GM12878 (cell line): ENCODE results near the gene CEBPE. TPM values are rescaled to one million over a fixed set of nuclear protein-coding genes. Genes with fewer than 3 reads are reported as not detected.

Experiments
- ATAC-seq: fragments of 200-7000 bp; cut with Tn5 transposase; 3 replicates; pipeline ENCODE4 v1.9.1; 2020; ENCODE audit warnings: mild to moderate bottlenecking, moderate library complexity
- BruUV-seq: library from RNA; stranded (reverse); fragments of 400-500 nt; replicated peaks from 2 replicates; lab custom pipeline; 2021; lab: Mats Ljungman, UMichigan
- CTCF ChIA-PET: fragments of 300-600 bp; sonication (Branson Sonifier 250); formaldehyde crosslinking; extraction: SDS; loops from one replicate; lab custom pipeline; 2021; ENCODE audit warnings: inconsistent platforms; lab: Yijun Ruan, JAX
- POLR2A ChIA-PET: fragments of 350-600 bp; formaldehyde crosslinking; extraction: SDS; loops from one replicate; lab custom pipeline; 2021; ENCODE audit warnings: inconsistent platforms; lab: Charles Lee
- RAD21 ChIA-PET: fragments of 300-600 bp; sonication (Branson Sonifier 250); formaldehyde crosslinking; loops from one replicate; lab custom pipeline; 2023; ENCODE audit warnings: antibody characterized with exemption; ENCODE audit not compliant: unreplicated experiment; lab: Charles Lee
- SMC1A ChIA-PET: fragments of 300-600 bp; sonication (Branson Sonifier 250); formaldehyde crosslinking; loops from one replicate; lab custom pipeline; 2023; ENCODE audit not compliant: unreplicated experiment, uncharacterized antibody; lab: Charles Lee
- DNase-seq: peaks from one replicate; pipeline ENCODE4 v3.0.0-alpha.2; 2011; ENCODE audit warnings: low read depth, low spot score
- FAIRE-seq: peaks from 3 replicates; lab custom pipeline; 2011; peaks lifted over from hg19 to GRCh38; lab: Jason Lieb, UNC
- H2AFZ ChIP-seq: 2 replicates; pipeline ENCODE4 v1.6.0; 2011; ENCODE audit warnings: low read depth, low read length, control low read depth; ENCODE audit not compliant: control insufficient read depth
- H3K27ac ChIP-seq: 2 replicates; pipeline ENCODE4 v1.5.1; 2011; ENCODE audit warnings: control low read depth; ENCODE audit not compliant: control insufficient read depth, insufficient read depth
- H3K27me3 ChIP-seq, 2 experiments: replicated peaks in 1 of 2; 2 replicates each; pipeline versions ENCODE4 v1.6.0 to v1.6.1; 2011; ENCODE audit warnings: low read length in 1 of 2; ENCODE audit not compliant: control insufficient read depth in 2 of 2, insufficient read depth in 2 of 2
- H3K36me3 ChIP-seq, 2 experiments: 2 replicates each; pipeline ENCODE4 v1.5.1; 2011; ENCODE audit warnings: low read length in 1 of 2; ENCODE audit not compliant: control insufficient read depth in 2 of 2, insufficient read depth in 2 of 2
- H3K4me1 ChIP-seq: 2 replicates; pipeline ENCODE4 v1.6.1; 2011; ENCODE audit warnings: mild to moderate bottlenecking, low read length, moderate library complexity, mixed read lengths; ENCODE audit not compliant: control insufficient read depth, insufficient read depth
- H3K4me2 ChIP-seq: 2 replicates; pipeline ENCODE4 v1.6.0; 2011; ENCODE audit warnings: control low read depth; ENCODE audit not compliant: control insufficient read depth, insufficient read depth
- H3K4me3 ChIP-seq: fragments of 200-600 bp; sonication (generic); 2 replicates; pipeline ENCODE4 v1.5.1; 2016
- H3K79me2 ChIP-seq: 2 replicates; pipeline ENCODE4 v1.6.0; 2011; ENCODE audit warnings: low read length; ENCODE audit not compliant: control insufficient read depth, insufficient read depth
- H3K9ac ChIP-seq: 2 replicates; pipeline ENCODE4 v1.8.0; 2011; ENCODE audit warnings: low read length, control low read depth, mixed read lengths; ENCODE audit not compliant: control insufficient read depth, insufficient read depth
- H3K9me3 ChIP-seq: replicated peaks from 3 replicates; pipeline ENCODE4 v1.5.1; 2011; ENCODE audit warnings: mild to moderate bottlenecking, low read length; ENCODE audit not compliant: control insufficient read depth, insufficient read depth
- H4K20me1 ChIP-seq: 2 replicates; pipeline ENCODE4 v1.6.0; 2011; ENCODE audit not compliant: control insufficient read depth, insufficient read depth
- BHLHE40 ChIP-seq, 2 experiments: fragments of 450-650 bp in 1 of 2; IDR thresholded peaks; 2 replicates each; pipeline ENCODE4 v1.6.1; 2011 to 2017; ENCODE audit warnings: low read depth in 2 of 2, borderline replicate concordance in 1 of 2, improper control_type of control experiment in 1 of 2, low read length in 1 of 2, mild to moderate bottlenecking in 1 of 2
- GATAD2B ChIP-seq: fragments of 450-650 bp; conservative IDR thresholded peaks from 2 replicates; pipeline ENCODE4 v1.6.1; 2017; ENCODE audit warnings: low read depth, mild to moderate bottlenecking, moderate library complexity
- HSF1 ChIP-seq: fragments of 150-350 bp; IDR thresholded peaks from 2 replicates; pipeline ENCODE4 v1.6.1; 2014; ENCODE audit warnings: mild to moderate bottlenecking, low read depth, low read length
- IKZF1 ChIP-seq: fragments of 450-650 bp; conservative IDR thresholded peaks from 2 replicates; pipeline ENCODE4 v1.6.1; 2017; ENCODE audit warnings: antibody characterized with exemption, mild to moderate bottlenecking
- KAT2A ChIP-seq: conservative IDR thresholded peaks from 2 replicates; pipeline ENCODE4 v1.6.1; 2011; ENCODE audit warnings: low read depth, low read length; ENCODE audit not compliant: control insufficient read depth
- NFYB ChIP-seq: IDR thresholded peaks from 2 replicates; pipeline ENCODE4 v1.6.1; 2011; ENCODE audit warnings: low read depth, mild to moderate bottlenecking, low read length, improper control_type of control experiment, moderate library complexity; ENCODE audit not compliant: insufficient read depth
- SMAD5 ChIP-seq: IDR thresholded peaks from 2 replicates; pipeline ENCODE4 v1.6.1; 2016; ENCODE audit warnings: antibody characterized with exemption, low read depth
- WGBS: methylation state at CpG from one replicate; pipeline ENCODE4 v1.1.6; 2016; ENCODE audit warnings: low lambda C conversion rate; ENCODE audit not compliant: insufficient replicate concordance, insufficient coverage; ENCODE audit errors: missing lambda C conversion rate; 5-methylcytosine and 5-hydroxymethylcytosine counted together
- in situ Hi-C: fragments of 300-500 bp; cut with MboI; formaldehyde crosslinking; loops from 9 replicates; pipeline ENCODE4 v1.14.3; 2018; ENCODE audit warnings: mixed read lengths
- intact Hi-C: fragments of 100-400 bp; cut with micrococcal nuclease; formaldehyde crosslinking; loops from one replicate; pipeline ENCODE4 v1.14.2; 2022; ENCODE audit not compliant: unreplicated experiment
- polyA plus RNA-seq, 11 experiments: library from polyadenylated mRNA; depleted of rRNA in 4 of 11; unstranded in 6 of 11; stranded (reverse) in 5 of 11; fragments of >200 nt; fragmentation: Nextera tagmentation in 4 of 11; fragmentation: Illumina TruSeq in 1 of 11; extraction: Ambion mirVana in 4 of 11; extraction: Trizol in 1 of 11; gene quantifications; 1 replicate in 1 of 11; 2 replicates in 10 of 11; pipeline versions ENCODE4 v1.2.1 to v1.2.3, GENCODE V29; 2011 to 2016; ENCODE audit warnings: inconsistent platforms in 2 of 11, missing spikeins in 2 of 11, low read depth in 1 of 11
- small RNA-seq: library from RNA; depleted of rRNA; stranded (forward); fragments of <200 nt; gene quantifications from one replicate; pipeline ENCODE3, GENCODE V24; 2014
- total RNA-seq, 4 experiments: library from RNA; depleted of rRNA in 3 of 4; stranded (reverse); fragments of >200 nt in 3 of 4; fragmentation: Illumina TruSeq in 1 of 4; extraction: Trizol in 1 of 4; gene quantifications; 2 replicates each; pipeline versions ENCODE4 v1.2.1 to v1.2.3, GENCODE V29; 2013 to 2021

The CEBPE gene
- total and polyA plus RNA-seq, 10 of the 15 experiments (the other 5 are each of a cell fraction or from before 2014, with no cell fraction given) = 0.09 to 0.45 (median 0.24) TPM; not detected in 7

GRCh38 chr14:23068789-23069412 is 50.2 kb downstream of the CEBPE start (continued):
- TF ChIP-seq GATAD2B = 0 out of 2 replicates have a peak, but pooled peaks have one; percentile 35
- no peak for TF ChIP-seq HSF1
- peak; percentile 65 for TF ChIP-seq IKZF1
- TF ChIP-seq SMAD5 = 0 out of 2 replicates have a peak, but pooled peaks have one; percentile 34
- TF ChIP-seq, all 136 proteins: peak for 22

- no peak overlapping the region for H3K9ac ChIP-seq
- no peak for TF ChIP-seq BHLHE40 (IDR thresholded peaks at IDR 0.05; ENCODE audit: borderline replicate concordance in 1 of 2, low read depth in 2 of 2, low read length in 1 of 2)
- peak; percentile 59; the same call in 1 of the 2 replicates for TF ChIP-seq NFYB
- TF ChIP-seq KAT2A = no peak
Measured at GRCh38 chr14:23067847-23068788, 50.9 kb downstream of the CEBPE start.

More at GRCh38 chr14:23067847-23068788, 50.9 kb downstream of the CEBPE start:
- ATAC-seq = peak; percentile 9; the same call in 1 of the 3 replicates
- H3K4me2 ChIP-seq = peak overlapping the region; percentile 56; the same call in 1 of the 2 replicates
- no peak for DNase-seq
- H4K20me1 ChIP-seq = peaks cover 9% of the 10 kb centered on the region; the same call in 1 of the 2 replicates
- TSS peak; percentile 15 for BruUV-seq
- POLR2A ChIA-PET = interaction anchor here (0.5 to 1.8 kb wide), 6 partner anchors 8 to 179 kb away, joined by 4 to 9 read pairs (median 6); partner anchors contain the start of genes ACIN1, C14orf119 and PRMT5
- no peaks in the 10 kb centered on the region for H3K9me3 ChIP-seq
- in situ Hi-C loops = no loop called here
- FAIRE-seq = no peak
- H3K79me2 ChIP-seq = peaks cover 36% of the 10 kb centered on the region
- H3K36me3 ChIP-seq = peaks cover 24 to 33% of the 10 kb centered on the region in 2 experiments
- SMC1A ChIA-PET = interaction anchor here (0.5 to 2.2 kb wide), 30 partner anchors 8 to 138 kb away, joined by 3 to 23 read pairs (median 5); partner anchors contain the start of genes ACIN1, C14orf119, CDH24 and CEBPE
- no peaks in the 10 kb centered on the region for H3K27me3 ChIP-seq
- H3K4me3 ChIP-seq = no peak overlapping the region
- CTCF ChIA-PET = interaction anchor here (0.6 to 4.2 kb wide), 65 partner anchors 9 to 761 kb away, joined by 3 to 80 read pairs (median 7); partner anchors contain the start of genes ACIN1, AJUBA, C14orf119 and CDH24
- no peak overlapping the region for H2AFZ ChIP-seq
- H3K27ac ChIP-seq = no peak overlapping the region
- 83% methylated on average over 14 of the region's 14 CpGs for WGBS
- intact Hi-C loops = loop anchor here (2.0 kb wide), 1 partner anchor 119 kb away; no protein-coding TSS in a partner anchor
- H3K4me1 ChIP-seq = peaks cover 11% of the 10 kb centered on the region; the same call in 1 of the 2 replicates
- RAD21 ChIA-PET = interaction anchor here (0.5 to 1.9 kb wide), 25 partner anchors 9 to 1514 kb away, joined by 3 to 27 read pairs (median 4); partner anchors contain the start of genes ACIN1, C14orf119 and HAUS4

Small RNAs within 50 kb of the gene (small RNA-seq; reads per million reads assigned to genes)
- not detected for gene RNU6-1138P

Other genes starting within 250 kb of the CEBPE start
Only the 7 nearest of the 21 such genes appear.
- 120 and 142 TPM in 2 replicates for gene PSMB5, start 84.4 kb downstream of the CEBPE start, total RNA-seq (2014; rRNA removed)
- gene PSMB5, start 84.4 kb downstream of the CEBPE start, total RNA-seq (2014; rRNA removed; fragmentation: Illumina TruSeq; extraction: Trizol) = 90.6 and 98.9 TPM in 2 replicates
- gene PSMB5, start 84.4 kb downstream of the CEBPE start, total RNA-seq (2021) = 94.5 and 97.1 TPM in 2 replicates
- gene PSMB5, start 84.4 kb downstream of the CEBPE start, polyA plus RNA-seq (2011; rRNA removed) = 107 and 146 TPM in 2 replicates
- 77.7 and 84.5 TPM in 2 replicates for gene PSMB5, start 84.4 kb downstream of the CEBPE start, polyA plus RNA-seq (2014; fragmentation: Illumina TruSeq; extraction: Trizol)
- 100 to 1,000 TPM; 686 to 802 TPM for gene PSMB5, start 84.4 kb downstream of the CEBPE start, polyA plus RNA-seq (2014; fragmentation: Nextera tagmentation; extraction: Ambion mirVana)
- gene PSMB5, start 84.4 kb downstream of the CEBPE start, polyA plus RNA-seq (2014; rRNA removed) = 113 and 125 TPM in 2 replicates
- gene PSMB5, start 84.4 kb downstream of the CEBPE start, polyA plus RNA-seq (2016; fragmentation: Nextera tagmentation; extraction: Ambion mirVana) = 100 to 1,000 TPM; 180 to 205 TPM
- not detected in 2 replicates for gene PSMB11, start 77.0 kb downstream of the CEBPE start, total RNA-seq (2014; rRNA removed)
- gene PSMB11, start 77.0 kb downstream of the CEBPE start, total RNA-seq (2014; rRNA removed; fragmentation: Illumina TruSeq; extraction: Trizol) = not detected in 2 replicates
- gene PSMB11, start 77.0 kb downstream of the CEBPE start, total RNA-seq (2021) = not detected in 2 replicates
- not detected in 2 replicates for gene PSMB11, start 77.0 kb downstream of the CEBPE start, polyA plus RNA-seq (2011; rRNA removed)
- not detected in 2 replicates for gene PSMB11, start 77.0 kb downstream of the CEBPE start, polyA plus RNA-seq (2014; fragmentation: Illumina TruSeq; extraction: Trizol)
- not detected for gene PSMB11, start 77.0 kb downstream of the CEBPE start, polyA plus RNA-seq (2014; fragmentation: Nextera tagmentation; extraction: Ambion mirVana)
- gene PSMB11, start 77.0 kb downstream of the CEBPE start, polyA plus RNA-seq (2014; rRNA removed) = not detected in 2 replicates
- not detected for gene PSMB11, start 77.0 kb downstream of the CEBPE start, polyA plus RNA-seq (2016; fragmentation: Nextera tagmentation; extraction: Ambion mirVana)
- 0.45 and 0.49 TPM in 2 replicates for gene CDH24, start 61.7 kb downstream of the CEBPE start, total RNA-seq (2014; rRNA removed)
- 0.23 and 0.36 TPM in 2 replicates for gene CDH24, start 61.7 kb downstream of the CEBPE start, total RNA-seq (2014; rRNA removed; fragmentation: Illumina TruSeq; extraction: Trizol)
- 0.90 and 1.1 TPM in 2 replicates for gene CDH24, start 61.7 kb downstream of the CEBPE start, total RNA-seq (2021)
- gene CDH24, start 61.7 kb downstream of the CEBPE start, polyA plus RNA-seq (2011; rRNA removed) = 0.65 and 1.4 TPM in 2 replicates
- gene CDH24, start 61.7 kb downstream of the CEBPE start, polyA plus RNA-seq (2014; fragmentation: Illumina TruSeq; extraction: Trizol) = 0.46 and 0.67 TPM in 2 replicates
- gene CDH24, start 61.7 kb downstream of the CEBPE start, polyA plus RNA-seq (2014; fragmentation: Nextera tagmentation; extraction: Ambion mirVana) = not detected
- 1.2 and 1.5 TPM in 2 replicates for gene CDH24, start 61.7 kb downstream of the CEBPE start, polyA plus RNA-seq (2014; rRNA removed)
- gene CDH24, start 61.7 kb downstream of the CEBPE start, polyA plus RNA-seq (2016; fragmentation: Nextera tagmentation; extraction: Ambion mirVana) = under 1 TPM; 0.10 to 0.37 TPM
- gene ACIN1, start 24.1 kb downstream of the CEBPE start, total RNA-seq (2014; rRNA removed) = 96.2 and 100 TPM in 2 replicates
- gene ACIN1, start 24.1 kb downstream of the CEBPE start, total RNA-seq (2014; rRNA removed; fragmentation: Illumina TruSeq; extraction: Trizol) = 86.1 and 86.4 TPM in 2 replicates
- gene ACIN1, start 24.1 kb downstream of the CEBPE start, total RNA-seq (2021) = 124 and 130 TPM in 2 replicates
- gene ACIN1, start 24.1 kb downstream of the CEBPE start, polyA plus RNA-seq (2011; rRNA removed) = 87.5 and 112 TPM in 2 replicates
- 148 and 150 TPM in 2 replicates for gene ACIN1, start 24.1 kb downstream of the CEBPE start, polyA plus RNA-seq (2014; fragmentation: Illumina TruSeq; extraction: Trizol)
- gene ACIN1, start 24.1 kb downstream of the CEBPE start, polyA plus RNA-seq (2014; fragmentation: Nextera tagmentation; extraction: Ambion mirVana) = 1 to 10 TPM; 4.3 to 9.9 TPM
- gene ACIN1, start 24.1 kb downstream of the CEBPE start, polyA plus RNA-seq (2014; rRNA removed) = 117 and 126 TPM in 2 replicates
- gene ACIN1, start 24.1 kb downstream of the CEBPE start, polyA plus RNA-seq (2016; fragmentation: Nextera tagmentation; extraction: Ambion mirVana) = 10 to 100 TPM; 42.3 to 44.1 TPM
- 38.8 and 43.7 TPM in 2 replicates for gene C14orf119, start 23.8 kb downstream of the CEBPE start, total RNA-seq (2014; rRNA removed)
- 36.8 and 40.8 TPM in 2 replicates for gene C14orf119, start 23.8 kb downstream of the CEBPE start, total RNA-seq (2014; rRNA removed; fragmentation: Illumina TruSeq; extraction: Trizol)
- gene C14orf119, start 23.8 kb downstream of the CEBPE start, total RNA-seq (2021) = 35.9 and 40.4 TPM in 2 replicates
- gene C14orf119, start 23.8 kb downstream of the CEBPE start, polyA plus RNA-seq (2011; rRNA removed) = 44.4 and 65.1 TPM in 2 replicates
- gene C14orf119, start 23.8 kb downstream of the CEBPE start, polyA plus RNA-seq (2014; fragmentation: Illumina TruSeq; extraction: Trizol) = 32.3 and 44.9 TPM in 2 replicates
- gene C14orf119, start 23.8 kb downstream of the CEBPE start, polyA plus RNA-seq (2014; fragmentation: Nextera tagmentation; extraction: Ambion mirVana) = 100 to 1,000 TPM; 166 to 228 TPM
- 50.1 and 50.7 TPM in 2 replicates for gene C14orf119, start 23.8 kb downstream of the CEBPE start, polyA plus RNA-seq (2014; rRNA removed)
- gene C14orf119, start 23.8 kb downstream of the CEBPE start, polyA plus RNA-seq (2016; fragmentation: Nextera tagmentation; extraction: Ambion mirVana) = 100 to 1,000 TPM; 104 to 120 TPM
- gene CIROP, start 14.3 kb downstream of the CEBPE start, total RNA-seq (2014; rRNA removed) = not detected in 2 replicates
- gene CIROP, start 14.3 kb downstream of the CEBPE start, total RNA-seq (2014; rRNA removed; fragmentation: Illumina TruSeq; extraction: Trizol) = not detected in 2 replicates
- gene CIROP, start 14.3 kb downstream of the CEBPE start, total RNA-seq (2021) = not detected in 2 replicates
- not detected in 2 replicates for gene CIROP, start 14.3 kb downstream of the CEBPE start, polyA plus RNA-seq (2011; rRNA removed)
- not detected in 2 replicates for gene CIROP, start 14.3 kb downstream of the CEBPE start, polyA plus RNA-seq (2014; fragmentation: Illumina TruSeq; extraction: Trizol)
- gene CIROP, start 14.3 kb downstream of the CEBPE start, polyA plus RNA-seq (2014; fragmentation: Nextera tagmentation; extraction: Ambion mirVana) = not detected
- not detected in 2 replicates for gene CIROP, start 14.3 kb downstream of the CEBPE start, polyA plus RNA-seq (2014; rRNA removed)
- gene CIROP, start 14.3 kb downstream of the CEBPE start, polyA plus RNA-seq (2016; fragmentation: Nextera tagmentation; extraction: Ambion mirVana) = not detected
- not detected in 2 replicates for gene SLC7A8, start 64.4 kb upstream of the CEBPE start, total RNA-seq (2014; rRNA removed)
- not detected in 2 replicates for gene SLC7A8, start 64.4 kb upstream of the CEBPE start, total RNA-seq (2014; rRNA removed; fragmentation: Illumina TruSeq; extraction: Trizol)
- gene SLC7A8, start 64.4 kb upstream of the CEBPE start, total RNA-seq (2021) = 0.28 and 0.45 TPM in 2 replicates
- gene SLC7A8, start 64.4 kb upstream of the CEBPE start, polyA plus RNA-seq (2011; rRNA removed) = not detected in 2 replicates
- 0.06 TPM in 1 of 2 replicates, not detected in the other for gene SLC7A8, start 64.4 kb upstream of the CEBPE start, polyA plus RNA-seq (2014; fragmentation: Illumina TruSeq; extraction: Trizol)
- not detected for gene SLC7A8, start 64.4 kb upstream of the CEBPE start, polyA plus RNA-seq (2014; fragmentation: Nextera tagmentation; extraction: Ambion mirVana)
- not detected in 2 replicates for gene SLC7A8, start 64.4 kb upstream of the CEBPE start, polyA plus RNA-seq (2014; rRNA removed)
- gene SLC7A8, start 64.4 kb upstream of the CEBPE start, polyA plus RNA-seq (2016; fragmentation: Nextera tagmentation; extraction: Ambion mirVana) = under 1 TPM in 1 of 2 experiments, not detected in 1; 0.21 TPM